Activated CD8-positive, alpha-beta memory T cell treated with anti-CD3 and anti-CD28 coated beads for 36 hours (primary cell): ENCODE results near the gene NSFL1C. TPM values are rescaled to one million over a fixed set of nuclear protein-coding genes. Genes with fewer than 3 reads are reported as not detected.

Experiments
- CTCF ChIA-PET: fragments of 350-600 bp; sonication (Branson Sonifier 250); formaldehyde crosslinking; loops from one replicate; lab custom pipeline; 2021; ENCODE audit warnings: antibody characterized with exemption; lab: Charles Lee
- POLR2A ChIA-PET: fragments of 350-600 bp; sonication (Branson Sonifier 250); formaldehyde crosslinking; loops from one replicate; lab custom pipeline; 2021; ENCODE audit warnings: antibody characterized with exemption; lab: Charles Lee
- total RNA-seq, 2 experiments: library from RNA; stranded (reverse); gene quantifications; one replicate each; pipeline ENCODE4 v1.2.3, GENCODE V29; 2021

The NSFL1C gene
- total RNA-seq, 2 experiments from 2014 or later = 89.5 to 91.3 TPM

DNA sequence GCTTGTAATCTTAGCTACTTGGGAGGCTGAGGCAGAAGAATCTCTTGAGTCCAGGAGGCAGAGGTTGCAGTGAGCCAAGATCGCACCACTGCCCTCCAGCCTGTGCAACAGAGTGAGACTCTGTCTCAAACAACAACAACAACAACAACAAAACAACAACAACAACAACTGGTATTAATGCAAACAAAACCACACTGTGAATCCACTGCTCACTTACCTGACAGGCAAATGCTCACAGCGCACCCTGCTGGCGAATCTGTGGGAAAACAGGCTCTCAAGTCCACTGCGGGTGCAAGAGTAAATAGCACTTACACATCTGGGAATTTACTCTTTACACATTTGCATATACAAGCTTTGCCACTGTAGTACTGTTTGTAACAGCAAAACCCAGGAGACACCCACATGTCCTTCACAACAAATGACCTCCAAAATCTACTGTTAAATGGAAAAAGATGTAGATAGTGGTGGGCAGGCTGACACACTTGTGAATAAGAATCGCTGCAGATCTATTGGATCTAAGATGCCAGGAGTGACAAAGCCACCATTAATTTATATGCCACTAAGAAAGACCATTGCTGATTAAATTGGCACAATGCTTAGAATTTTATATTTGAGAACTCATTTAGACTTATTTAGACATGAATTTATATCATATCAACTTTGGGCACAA, 29.3 kb downstream of the NSFL1C start:
- CTCF ChIA-PET = interaction anchor here (0.7 to 3.8 kb wide), 17 partner anchors 10 to 134 kb away, joined by 3 to 26 read pairs (median 4); no protein-coding TSS in a partner anchor
- POLR2A ChIA-PET = no interaction called here

DNA sequence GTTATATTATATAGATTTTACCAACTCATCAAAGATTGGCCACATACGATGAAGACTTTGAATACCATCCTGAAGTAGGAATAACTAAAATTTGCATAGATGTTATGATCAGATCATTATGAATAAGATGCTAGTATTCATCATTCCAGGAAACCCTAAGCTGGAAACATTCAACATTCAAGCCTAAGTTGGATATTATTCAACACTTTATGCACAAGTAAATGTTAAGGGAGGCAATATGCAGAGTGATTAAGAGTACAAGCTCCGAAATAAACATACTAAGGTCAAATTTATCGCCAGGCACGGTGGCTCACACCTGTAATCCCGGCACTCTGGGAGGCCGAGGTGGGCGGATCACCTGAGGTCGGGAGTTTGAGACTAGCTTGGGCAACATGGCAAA, 30.4 kb downstream of the NSFL1C start:
- CTCF ChIA-PET = interaction anchor here (0.7 to 3.8 kb wide), 7 partner anchors 9 to 230 kb away, joined by 3 to 26 read pairs (median 5); no protein-coding TSS in a partner anchor
- POLR2A ChIA-PET = no interaction called here

DNA sequence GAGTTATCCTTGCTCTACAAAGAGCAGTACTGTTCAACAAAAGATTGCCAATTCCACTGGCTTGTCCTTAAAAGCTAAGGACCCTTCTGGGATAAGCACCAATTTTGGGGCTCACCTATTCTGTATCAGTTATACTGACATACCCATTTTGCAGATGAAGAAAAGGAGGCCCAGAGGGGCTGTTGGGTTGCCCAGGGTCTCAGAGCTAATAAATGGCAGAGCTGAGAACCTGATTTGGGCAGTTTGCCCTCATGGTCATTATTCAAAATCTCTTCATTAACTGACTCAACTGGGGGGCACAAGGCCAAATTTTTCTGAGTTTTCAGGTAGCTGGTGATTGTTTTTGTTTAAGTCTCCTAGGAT, 31.3 kb downstream of the NSFL1C start:
- POLR2A ChIA-PET = interaction anchor here (1.1 kb wide), 1 partner anchor 110 kb away, joined by 3 read pairs; no protein-coding TSS in a partner anchor
- CTCF ChIA-PET = interaction anchor here (0.8 to 2.4 kb wide), 3 partner anchors 12 to 123 kb away, joined by 4 to 7 read pairs (median 5); no protein-coding TSS in a partner anchor

DNA sequence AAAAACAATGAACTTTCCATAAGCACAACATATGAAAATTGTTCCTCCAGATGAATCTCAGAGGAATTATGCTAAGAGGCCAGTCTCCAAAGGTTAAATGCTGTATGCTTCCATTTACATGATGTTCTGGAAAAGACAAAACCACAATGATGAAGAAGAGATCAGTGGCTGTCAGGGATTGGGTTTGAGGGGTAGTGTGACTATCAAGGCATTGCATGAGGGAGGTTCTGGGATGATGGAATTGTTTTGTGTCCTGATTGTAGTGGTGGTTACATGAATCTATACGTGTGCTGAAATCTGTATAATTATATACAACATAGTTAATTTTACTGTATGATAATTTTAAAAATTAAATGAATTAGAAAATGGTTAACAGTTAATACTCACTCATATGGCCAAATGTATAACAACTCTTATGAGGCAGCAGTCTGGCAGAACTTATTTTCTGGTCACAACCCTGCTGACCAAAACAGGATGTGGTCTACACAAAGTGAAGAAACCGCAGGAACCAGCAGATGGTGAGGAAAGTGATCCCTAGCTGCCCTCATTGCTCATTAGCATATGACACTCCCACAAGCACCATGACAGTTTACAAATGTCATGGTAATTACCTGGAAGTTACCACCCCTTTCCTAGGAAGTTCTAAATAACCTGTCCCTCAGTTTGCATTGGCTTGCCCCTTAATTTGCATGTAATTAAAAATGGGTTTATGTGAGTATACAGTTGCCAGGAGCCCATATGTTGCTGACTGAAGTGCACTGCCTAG, 31.9 kb downstream of the NSFL1C start:
- POLR2A ChIA-PET = interaction anchor here (1.1 kb wide), 1 partner anchor 109 kb away, joined by 3 read pairs; no protein-coding TSS in a partner anchor

DNA sequence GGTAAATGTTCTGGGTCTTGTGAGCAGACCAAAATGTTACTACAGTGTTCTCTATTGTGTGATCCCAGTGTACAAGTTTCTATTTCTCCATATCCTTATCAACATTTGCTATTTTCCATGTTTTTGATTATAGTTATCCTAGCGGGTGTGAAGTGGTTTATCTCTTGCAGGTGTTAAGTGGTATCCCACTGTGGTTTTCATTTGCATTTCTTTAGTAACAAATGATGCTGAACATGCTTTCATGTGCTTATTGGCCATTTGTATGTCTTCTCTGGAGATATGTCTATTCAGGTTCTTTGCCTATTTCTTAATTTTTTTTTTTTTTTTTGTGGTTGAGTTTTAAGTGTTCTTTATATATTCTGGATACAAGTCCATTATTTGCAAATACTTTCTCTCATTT, 35.5 kb downstream of the NSFL1C start:
- CTCF ChIA-PET = no interaction called here
- POLR2A ChIA-PET = no interaction called here

More for the DNA sequence above, 31.9 kb downstream of the NSFL1C start:
- CTCF ChIA-PET = interaction anchor here (1.5 to 2.4 kb wide), 2 partner anchors 120 to 122 kb away, joined by 4 to 7 read pairs; no protein-coding TSS in a partner anchor

DNA sequence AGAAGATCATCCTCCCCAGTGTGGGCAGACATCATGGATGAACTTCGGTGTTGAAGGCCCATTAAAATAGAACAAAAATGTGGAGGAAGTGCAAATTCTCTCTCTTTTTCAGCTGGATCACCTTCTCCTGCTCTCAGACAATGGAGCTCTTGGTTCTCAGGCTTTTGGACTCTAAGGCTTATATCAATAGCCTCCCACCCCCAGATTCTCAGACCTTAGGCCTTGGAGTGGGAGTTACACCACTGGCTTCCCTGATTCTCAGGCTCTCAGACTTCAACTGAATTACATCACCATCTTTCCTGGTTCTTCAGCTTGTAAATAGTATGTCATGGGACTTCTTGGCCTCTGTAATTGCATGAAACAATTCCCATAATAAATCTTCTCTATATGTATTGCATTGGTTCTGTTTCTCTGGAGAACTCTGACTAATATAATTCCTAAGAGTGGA, 36.6 kb downstream of the NSFL1C start:
- POLR2A ChIA-PET = no interaction called here
- CTCF ChIA-PET = no interaction called here

DNA sequence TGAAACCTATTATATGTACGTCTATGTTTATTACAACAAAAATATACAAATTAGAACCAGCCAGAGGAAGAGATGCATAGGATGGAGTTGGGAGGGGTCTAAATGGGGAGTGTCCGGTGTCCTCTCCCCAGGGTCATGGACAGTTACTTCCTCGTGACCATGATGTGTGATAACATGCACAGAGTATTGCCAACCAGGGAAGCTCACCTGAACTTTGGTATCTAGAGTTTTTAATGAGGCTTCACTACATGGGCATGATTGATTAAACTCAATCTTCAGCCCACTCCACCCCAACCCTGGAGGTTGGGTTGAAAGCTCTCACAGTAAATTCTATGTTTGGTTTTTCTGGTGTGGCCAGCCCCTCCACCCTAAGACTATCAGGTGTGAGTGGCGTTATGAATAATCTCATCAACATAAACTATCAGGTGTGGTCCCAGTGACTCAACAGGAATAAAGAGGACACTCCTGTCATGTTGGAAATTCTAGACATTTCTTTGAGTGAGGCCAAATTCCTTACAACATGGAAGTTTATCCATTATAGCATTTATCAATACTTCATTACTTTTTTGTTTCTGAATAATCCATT, 37.4 kb downstream of the NSFL1C start:
- CTCF ChIA-PET = no interaction called here
- POLR2A ChIA-PET = no interaction called here

DNA sequence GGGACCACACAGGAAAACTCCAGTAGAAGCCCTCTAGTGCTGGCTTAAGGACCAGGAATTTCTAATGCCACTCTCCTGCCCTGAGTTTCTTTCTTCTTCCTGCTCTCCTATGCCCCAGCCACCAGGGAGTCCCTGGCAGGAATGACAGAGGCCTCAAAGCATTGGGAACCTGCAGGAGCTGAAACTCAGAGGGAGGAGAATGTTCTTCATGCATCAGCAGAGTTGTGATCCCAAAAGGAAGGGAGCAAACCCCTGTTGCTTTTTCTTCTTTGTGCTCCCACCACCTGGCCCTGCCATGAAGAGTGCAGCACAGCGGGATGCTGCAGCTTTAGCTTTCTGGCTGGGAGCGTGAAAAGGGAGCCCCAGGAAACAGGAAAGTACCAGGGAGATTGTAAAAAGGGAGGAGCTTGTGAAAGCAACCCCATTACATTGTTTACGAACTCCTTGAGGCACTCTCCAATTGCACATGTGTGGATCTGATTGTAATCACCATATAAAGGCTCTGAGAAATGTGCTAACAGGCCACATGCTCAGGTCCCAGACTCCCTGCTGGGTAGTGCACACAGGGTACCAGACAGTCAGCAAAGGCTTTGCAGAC, 39.1 kb downstream of the NSFL1C start:
- CTCF ChIA-PET = interaction anchor here (1.2 to 2.1 kb wide), 3 partner anchors 10 to 16 kb away, joined by 3 to 10 read pairs (median 4); no protein-coding TSS in a partner anchor
- POLR2A ChIA-PET = no interaction called here

DNA sequence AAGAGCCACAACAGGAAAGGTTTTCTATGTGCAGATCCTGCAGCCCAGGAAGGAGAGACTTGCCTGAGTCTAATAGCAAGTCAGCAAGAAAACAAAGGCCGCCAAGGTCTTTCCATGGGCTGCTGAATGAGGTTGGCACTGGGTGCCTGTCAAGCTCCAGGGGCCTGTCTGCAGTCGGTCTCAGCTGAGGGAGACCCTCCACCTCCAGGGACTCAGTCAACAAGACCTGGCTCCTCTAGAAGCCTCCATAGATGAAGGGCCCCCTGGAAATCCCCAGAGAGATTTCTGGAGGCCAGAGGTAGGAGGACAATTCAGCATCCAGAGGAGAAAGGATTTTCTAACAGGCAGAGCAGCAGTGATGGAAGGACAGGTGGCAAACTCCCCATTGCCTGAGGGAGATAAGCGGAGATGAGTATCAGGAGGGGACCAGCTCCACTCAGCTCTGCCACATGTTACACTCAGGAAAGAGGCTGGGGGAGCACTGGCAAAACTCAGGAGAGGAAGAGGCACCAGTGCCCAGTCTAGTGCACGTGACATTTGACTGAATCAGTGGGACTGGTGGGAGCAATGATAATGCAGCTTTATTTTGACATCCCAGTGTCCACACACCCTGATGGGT, 40.3 kb downstream of the NSFL1C start:
- ChIA-PET CTCF (interaction anchor here (1.9 to 2.1 kb wide), 2 partner anchors 11 to 17 kb away, joined by 4 to 10 read pairs; no protein-coding TSS in a partner anchor), POLR2A (no interaction called here)

DNA sequence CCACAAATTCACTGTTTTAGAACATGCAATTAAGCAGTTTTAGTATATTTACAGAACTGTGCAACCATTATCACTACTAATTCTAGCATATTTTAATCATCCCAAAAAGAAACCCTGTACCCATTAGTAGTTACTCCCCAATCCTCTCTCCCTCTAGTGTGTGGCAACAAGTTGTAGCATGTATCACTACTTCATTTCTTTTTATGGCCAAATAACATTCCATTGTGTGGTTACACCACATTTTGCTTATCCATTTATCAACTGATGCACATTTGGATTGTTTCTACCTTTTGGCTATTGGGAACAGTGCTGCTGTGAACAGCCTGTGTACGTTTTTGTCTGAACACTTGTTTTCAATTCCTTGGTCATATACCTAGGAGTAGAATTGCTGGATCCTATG, 42.3 kb downstream of the NSFL1C start:
- ChIA-PET CTCF (interaction anchor here (1.1 kb wide), 2 partner anchors 12 to 58 kb away, joined by 3 to 5 read pairs; no protein-coding TSS in a partner anchor), POLR2A (no interaction called here)

DNA sequence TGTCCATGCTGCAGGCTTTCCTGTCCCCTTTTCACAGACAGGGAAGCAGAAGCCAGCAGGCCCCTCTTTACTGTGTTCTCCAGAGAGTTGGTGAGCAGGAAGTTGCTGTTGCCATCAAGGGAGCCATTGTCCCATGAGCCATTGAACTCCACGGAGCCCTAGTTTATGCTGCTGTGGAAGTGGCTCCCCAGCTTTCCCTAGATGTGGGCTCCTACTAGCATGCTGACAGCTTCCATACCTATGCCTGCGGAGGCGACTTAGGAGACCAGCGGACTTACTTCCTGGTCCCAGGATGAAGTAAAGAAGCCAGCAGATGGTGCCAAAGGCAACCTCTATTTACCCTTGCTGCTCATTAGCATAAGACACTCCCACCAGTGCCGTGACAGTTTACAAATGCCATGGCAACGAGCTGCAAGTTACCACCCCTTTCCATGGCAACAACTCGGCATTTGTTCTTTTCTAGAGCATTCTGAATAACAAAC, 43.0 kb downstream of the NSFL1C start:
- CTCF ChIA-PET = interaction anchor here (0.9 to 1.1 kb wide), 2 partner anchors 12 to 13 kb away, joined by 5 read pairs; no protein-coding TSS in a partner anchor

DNA sequence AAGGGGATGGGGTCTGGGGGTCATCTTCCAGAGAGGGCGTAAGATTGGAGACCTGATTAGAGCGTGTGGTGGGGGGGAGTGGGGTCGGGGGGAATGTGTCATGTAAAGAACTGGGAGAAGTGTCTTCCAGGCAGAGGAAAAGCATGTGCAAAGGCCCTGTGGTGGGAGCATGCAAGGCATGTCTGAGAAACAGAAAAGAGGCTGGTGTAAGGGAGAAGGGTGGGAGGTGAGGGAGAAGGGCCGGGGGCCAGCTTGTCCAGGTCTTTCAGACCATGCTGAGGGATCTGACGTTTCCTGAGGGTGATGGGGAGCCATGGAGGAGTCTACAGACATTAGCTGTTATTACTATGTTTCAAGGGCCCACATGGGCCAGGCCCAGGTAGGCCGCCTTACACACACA, 43.4 kb downstream of the NSFL1C start:
- ChIA-PET POLR2A (no interaction called here), CTCF (interaction anchor here (0.9 to 1.1 kb wide), 2 partner anchors 13 to 14 kb away, joined by 5 read pairs; no protein-coding TSS in a partner anchor)

More for the DNA sequence above, 43.0 kb downstream of the NSFL1C start:
- POLR2A ChIA-PET = no interaction called here

DNA sequence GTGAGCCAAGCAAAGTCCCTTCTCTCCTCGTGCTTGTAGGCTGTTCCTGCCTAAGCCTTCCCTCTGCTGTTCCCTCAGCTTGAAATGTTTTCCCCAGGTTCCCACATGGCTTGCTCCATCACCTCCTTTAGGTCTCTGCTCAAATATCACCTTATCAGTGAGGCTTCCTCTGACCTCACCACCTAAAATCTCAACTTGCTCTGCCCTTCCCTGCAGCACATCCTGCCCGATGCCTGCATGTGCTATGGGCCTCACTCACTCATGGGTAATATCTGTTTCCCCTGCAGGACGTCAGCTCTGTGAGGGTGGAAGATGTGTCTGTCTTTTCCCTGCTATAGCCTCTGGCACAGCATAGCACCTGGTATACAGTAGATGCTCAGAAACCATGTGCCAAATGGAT, 43.9 kb downstream of the NSFL1C start:
- ChIA-PET CTCF (interaction anchor here (0.9 kb wide), 1 partner anchor 13 kb away, joined by 5 read pairs; no protein-coding TSS in a partner anchor), POLR2A (no interaction called here)

DNA sequence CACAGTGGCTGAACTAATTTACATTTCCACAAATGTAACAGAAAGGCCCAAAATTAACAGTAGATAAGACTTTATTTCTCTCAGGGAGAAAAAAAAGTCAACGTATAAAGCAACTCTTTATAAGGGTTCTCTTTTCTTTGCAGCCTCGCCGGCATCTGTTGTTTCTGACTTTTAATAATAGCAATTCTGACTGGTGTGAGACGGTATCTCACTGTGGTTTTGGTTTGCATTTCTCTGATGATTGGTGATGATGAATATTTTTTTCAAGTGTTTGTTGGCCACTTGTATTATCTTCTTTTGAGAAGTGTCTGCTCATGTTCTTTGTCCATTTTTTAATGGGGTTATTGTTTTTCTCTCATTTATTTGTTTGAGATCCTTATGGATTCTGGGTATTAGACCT, 46.6 kb downstream of the NSFL1C start:
- ChIA-PET POLR2A (no interaction called here), CTCF (no interaction called here)

DNA sequence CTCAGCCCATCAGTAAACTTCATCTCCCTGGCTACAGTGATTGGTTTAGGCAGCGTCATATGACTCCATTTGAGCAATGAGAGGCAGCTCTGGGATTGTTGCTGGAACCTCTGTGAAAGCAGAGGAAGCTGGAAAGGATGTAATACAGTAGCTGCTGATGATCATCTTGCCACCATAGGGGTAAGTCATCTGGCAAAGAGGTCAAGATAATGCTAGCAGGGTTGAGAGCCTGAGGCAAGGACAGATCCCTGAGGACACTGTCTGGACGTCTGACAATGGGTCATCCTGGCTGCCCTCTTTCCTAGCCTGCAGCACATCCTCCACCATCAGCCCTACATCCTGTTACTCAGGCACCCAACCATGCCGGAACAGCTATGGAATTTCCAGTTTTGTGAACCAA, 48.3 kb downstream of the NSFL1C start:
- POLR2A ChIA-PET = no interaction called here
- CTCF ChIA-PET = interaction anchor here (1.6 kb wide), 1 partner anchor 9 kb away, joined by 3 read pairs; no protein-coding TSS in a partner anchor

DNA sequence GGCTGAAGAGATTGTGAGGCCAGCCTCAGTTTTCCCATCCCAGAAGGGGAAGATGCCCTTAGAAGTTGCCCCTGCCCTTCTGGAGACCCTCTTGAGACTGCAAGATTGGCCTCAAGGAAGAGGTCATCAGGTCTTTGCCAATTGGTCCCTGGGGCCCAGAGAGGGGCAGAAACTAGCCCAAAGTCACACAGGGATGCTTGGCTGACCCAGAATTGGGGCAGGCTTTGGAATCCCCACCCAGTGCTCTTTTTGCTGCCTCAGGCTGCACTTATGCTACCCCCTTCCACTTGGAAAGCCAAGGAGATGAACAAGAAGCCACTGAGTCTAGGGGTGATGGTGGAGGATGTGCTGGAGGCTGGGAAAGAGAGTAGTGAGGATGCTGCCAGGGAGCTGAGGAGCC, 48.9 kb downstream of the NSFL1C start:
- CTCF ChIA-PET = interaction anchor here (1.0 to 1.6 kb wide), 2 partner anchors 10 to 19 kb away, joined by 3 read pairs; no protein-coding TSS in a partner anchor

DNA sequence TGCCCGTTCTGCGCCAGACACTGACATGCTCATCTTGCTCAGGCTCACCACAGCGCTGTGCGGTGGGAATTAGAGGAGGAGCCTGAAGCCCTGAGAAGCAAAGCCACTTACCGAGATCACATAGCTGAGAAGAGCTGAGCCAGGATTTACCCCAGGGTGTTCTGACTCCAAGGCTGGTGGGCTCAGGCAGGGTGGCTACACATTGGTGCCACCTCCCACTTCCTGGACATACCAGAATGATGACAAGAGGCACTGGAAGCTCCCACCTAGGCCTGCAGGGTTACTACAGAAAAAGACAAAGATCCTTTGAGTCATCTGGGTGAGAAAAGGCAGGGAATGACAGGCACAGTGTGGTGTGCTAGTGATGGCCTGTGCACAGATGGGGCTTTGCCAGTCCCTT, 49.4 kb downstream of the NSFL1C start:
- ChIA-PET CTCF (interaction anchor here (1.0 to 1.6 kb wide), 2 partner anchors 10 to 20 kb away, joined by 3 read pairs; no protein-coding TSS in a partner anchor), POLR2A (no interaction called here)

More for the DNA sequence above, 48.9 kb downstream of the NSFL1C start:
- POLR2A ChIA-PET = no interaction called here
